Thyroid gland (tissue), 4 donors: ENCODE results near the gene ZNF614.

Experiments
- CTCF ChIP-seq, 6 experiments: fragments of 200-600 bp in 3 of 6; fragments of 450-650 bp in 3 of 6; sonication (generic) in 3 of 6; IDR thresholded peaks; one replicate each; pipeline ENCODE4 v1.5.1; 2016 to 2019; ENCODE audit warnings: antibody characterized with exemption in 6 of 6, mild to moderate bottlenecking in 2 of 6, inconsistent platforms in 1 of 6, moderate library complexity in 1 of 6
- POLR2A ChIP-seq, 2 donors: fragments of 450-650 bp; IDR thresholded peaks; one replicate each; pipeline ENCODE4 v1.6.1; 2017; ENCODE audit warnings: antibody characterized with exemption in 2 of 2, mild to moderate bottlenecking in 2 of 2, moderate library complexity in 1 of 2

GRCh38 chr19:52034051-52034728, 6.0 kb upstream of the ZNF614 start:
- TF ChIP-seq CTCF (IDR thresholded peaks at IDR 0.05) (no peak), POLR2A (IDR thresholded peaks at IDR 0.05) (no peak)
